SK-N-SH (cell line): ENCODE data around the gene IRF1.

ENCODE experiments used
- CHD2 ChIP-seq: fragments of 150-350 bp; IDR thresholded peaks from 2 replicates; pipeline ENCODE4 v1.6.1; 2018; ENCODE audit warnings: low read length; ENCODE audit not compliant: partially characterized antibody
- EP300 ChIP-seq, 2 experiments: IDR thresholded peaks; 2 replicates each; pipeline versions ENCODE4 v1.4.0 to v1.6.1; 2012; ENCODE audit warnings: borderline replicate concordance in 1 of 2, low read depth in 1 of 2, low read length in 1 of 2
- RFX5 ChIP-seq: IDR thresholded peaks from 2 replicates; pipeline ENCODE4 v1.6.1; 2012; ENCODE audit warnings: mild to moderate bottlenecking, improper control_type of control experiment, low read length
- TF ChIP-seq, protein P1 (sequence below): fragments of 200-600 bp; sonication (generic); IDR thresholded peaks from 2 replicates; pipeline ENCODE4 v1.6.1; 2017; ENCODE audit warnings: antibody characterized with exemption, mild to moderate bottlenecking, moderate library complexity

- TF ChIP-seq RFX5 (no peak), EP300 (IDR thresholded peaks at IDR 0.05; ENCODE audit: borderline replicate concordance in 1 of 2, low read depth in 1 of 2, low read length in 1 of 2) (no peak), CHD2 (no peak)
- TF ChIP-seq, protein P1, sequence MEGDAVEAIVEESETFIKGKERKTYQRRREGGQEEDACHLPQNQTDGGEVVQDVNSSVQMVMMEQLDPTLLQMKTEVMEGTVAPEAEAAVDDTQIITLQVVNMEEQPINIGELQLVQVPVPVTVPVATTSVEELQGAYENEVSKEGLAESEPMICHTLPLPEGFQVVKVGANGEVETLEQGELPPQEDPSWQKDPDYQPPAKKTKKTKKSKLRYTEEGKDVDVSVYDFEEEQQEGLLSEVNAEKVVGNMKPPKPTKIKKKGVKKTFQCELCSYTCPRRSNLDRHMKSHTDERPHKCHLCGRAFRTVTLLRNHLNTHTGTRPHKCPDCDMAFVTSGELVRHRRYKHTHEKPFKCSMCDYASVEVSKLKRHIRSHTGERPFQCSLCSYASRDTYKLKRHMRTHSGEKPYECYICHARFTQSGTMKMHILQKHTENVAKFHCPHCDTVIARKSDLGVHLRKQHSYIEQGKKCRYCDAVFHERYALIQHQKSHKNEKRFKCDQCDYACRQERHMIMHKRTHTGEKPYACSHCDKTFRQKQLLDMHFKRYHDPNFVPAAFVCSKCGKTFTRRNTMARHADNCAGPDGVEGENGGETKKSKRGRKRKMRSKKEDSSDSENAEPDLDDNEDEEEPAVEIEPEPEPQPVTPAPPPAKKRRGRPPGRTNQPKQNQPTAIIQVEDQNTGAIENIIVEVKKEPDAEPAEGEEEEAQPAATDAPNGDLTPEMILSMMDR = no peak
Observed at GRCh38 chr5:132478366-132478871, 12.2 kb downstream of the IRF1 start.
